Middle frontal gyrus (tissue), 1 donor: ENCODE data around the gene POP4.

Experiments used
- DNase-seq: peaks from one replicate; pipeline ENCODE4 v3.0.0-alpha.2; 2015; ENCODE audit warnings: low spot score; ENCODE audit errors: extremely low spot score

The POP4 gene

DNA sequence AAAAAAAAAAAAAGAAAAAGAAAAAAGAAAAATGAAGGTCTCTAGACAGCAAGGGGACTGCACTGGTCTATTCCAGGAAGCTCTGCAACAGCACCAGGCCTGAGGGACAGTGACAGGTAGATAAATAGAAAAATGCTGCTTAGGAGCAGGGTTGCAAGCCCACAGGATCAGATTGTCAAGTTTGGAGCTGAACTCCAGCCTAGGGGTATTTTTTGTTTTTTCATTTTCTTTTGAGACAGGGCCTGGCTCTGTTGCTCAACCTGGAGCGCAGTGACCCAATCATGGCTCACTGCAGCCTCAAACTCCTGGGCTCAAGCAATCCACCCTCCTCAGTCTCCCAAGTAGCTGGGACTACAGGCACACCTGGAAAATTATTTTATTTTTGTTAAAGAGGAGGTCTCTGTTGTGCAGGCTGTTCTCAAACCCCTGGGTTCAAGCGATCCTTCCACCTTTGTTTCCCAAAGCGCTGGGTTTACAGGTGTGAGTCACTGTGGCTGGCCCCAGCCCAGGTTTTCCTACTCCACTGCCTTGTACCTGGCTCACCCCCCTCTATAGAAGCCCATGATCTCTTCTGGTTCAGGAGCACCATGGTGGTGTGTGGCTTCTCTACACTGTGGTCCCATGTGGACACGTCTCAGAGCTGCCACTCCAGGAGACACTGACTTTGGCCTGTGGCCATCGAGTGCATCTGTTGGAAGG, 23.9 kb downstream of the POP4 start:
- DNase-seq = no peak

DNA sequence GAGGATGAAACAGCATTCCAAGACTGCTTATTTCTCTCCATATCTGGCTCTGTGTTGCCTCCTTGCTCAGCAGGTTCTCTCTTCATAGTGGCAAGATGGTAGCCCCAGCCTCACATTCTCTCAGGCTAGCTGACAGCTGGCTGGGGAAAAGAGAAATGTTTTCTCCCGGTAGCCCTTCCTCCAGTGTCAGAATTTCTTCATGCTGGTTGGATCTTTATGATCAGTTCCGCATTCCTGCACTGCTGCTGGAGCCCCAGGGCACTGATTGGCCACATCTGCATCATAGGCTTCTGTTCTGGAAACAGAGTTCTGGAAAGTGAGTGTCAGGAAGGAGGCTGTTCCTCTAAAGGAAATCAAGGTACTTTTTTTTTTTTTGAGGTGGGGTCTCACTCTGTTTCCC, 24.6 kb downstream of the POP4 start:
- no peak for DNase-seq

GRCh38 chr19:29631450-29631849, 25.4 kb downstream of the POP4 start:
- DNase-seq = no peak

DNA sequence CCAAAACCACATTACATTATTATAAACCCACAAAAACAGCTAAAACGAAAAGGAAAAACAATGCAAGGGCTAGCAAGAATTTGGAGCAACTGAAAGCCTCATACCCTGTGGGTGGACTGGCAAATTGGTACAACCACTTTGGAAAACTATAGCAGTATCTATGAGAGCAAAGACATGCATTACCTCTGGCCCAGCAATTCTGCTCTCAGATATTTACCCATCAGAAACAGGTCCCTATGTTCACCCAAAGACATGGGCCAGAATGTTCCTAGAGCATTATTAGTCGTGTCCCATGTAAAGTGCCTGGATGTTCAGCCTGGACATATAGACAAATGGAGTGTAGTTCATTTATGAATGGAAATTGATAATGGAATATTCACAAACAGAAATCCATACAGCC, 27.9 kb downstream of the POP4 start:
- no peak for DNase-seq

- DNase-seq = no peak
Measured at GRCh38 chr19:29634423-29635130, 28.5 kb downstream of the POP4 start.

- DNase-seq = no peak
Measured at GRCh38 chr19:29635963-29636362, 29.9 kb downstream of the POP4 start.

- DNase-seq = no peak
Measured at GRCh38 chr19:29636553-29637360, 30.7 kb downstream of the POP4 start.

DNA sequence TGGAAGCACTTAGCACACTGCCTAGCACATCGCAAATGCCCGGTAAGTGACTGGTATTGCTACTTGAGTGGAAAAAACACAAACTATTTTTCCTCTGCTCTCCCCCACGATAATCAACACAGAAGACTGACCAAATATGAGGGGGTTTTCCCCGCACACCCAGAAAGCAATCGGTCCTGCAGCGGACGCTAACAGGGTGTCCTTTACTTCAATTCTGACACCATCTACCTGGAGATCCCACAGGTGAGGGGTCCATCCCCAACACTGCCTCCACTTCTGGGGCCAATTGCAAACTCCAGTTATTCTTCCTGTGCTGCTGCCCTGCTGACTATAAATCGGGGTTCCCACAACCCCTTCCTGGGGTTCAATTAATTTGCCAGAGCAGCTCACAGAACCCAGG, 33.0 kb downstream of the POP4 start:
- DNase-seq = no peak

- no peak for DNase-seq
Measured at GRCh38 chr19:29640231-29640630, 34.1 kb downstream of the POP4 start.

DNA sequence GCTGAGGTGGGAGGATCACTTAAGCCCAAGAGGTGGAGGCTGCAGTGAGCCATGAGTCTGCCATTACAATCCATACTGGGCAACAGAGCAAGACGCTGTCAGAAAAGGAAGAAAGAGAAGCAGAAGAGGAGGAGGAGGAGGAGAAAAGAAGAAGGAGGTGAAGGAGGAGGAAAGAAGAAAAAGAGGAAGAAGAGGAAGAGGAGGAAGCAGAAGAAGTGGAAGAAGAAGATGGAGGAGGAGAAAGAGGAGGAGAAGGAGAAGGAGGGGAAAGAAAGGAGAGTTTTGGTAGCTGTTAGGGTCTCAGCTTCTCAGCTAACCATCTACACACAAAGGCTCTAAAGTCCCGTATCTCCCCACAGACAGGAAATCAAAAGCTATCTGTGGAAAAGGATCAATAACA, 35.5 kb downstream of the POP4 start:
- DNase-seq = no peak

GRCh38 chr19:29643361-29643935, 37.4 kb downstream of the POP4 start:
- DNase-seq = no peak

- no peak for DNase-seq
Measured at GRCh38 chr19:29644210-29644609, 38.1 kb downstream of the POP4 start.

GRCh38 chr19:29645491-29645867, 39.4 kb downstream of the POP4 start:
- DNase-seq = no peak

- no peak for DNase-seq
Measured at GRCh38 chr19:29645911-29646310, 39.8 kb downstream of the POP4 start.

DNA sequence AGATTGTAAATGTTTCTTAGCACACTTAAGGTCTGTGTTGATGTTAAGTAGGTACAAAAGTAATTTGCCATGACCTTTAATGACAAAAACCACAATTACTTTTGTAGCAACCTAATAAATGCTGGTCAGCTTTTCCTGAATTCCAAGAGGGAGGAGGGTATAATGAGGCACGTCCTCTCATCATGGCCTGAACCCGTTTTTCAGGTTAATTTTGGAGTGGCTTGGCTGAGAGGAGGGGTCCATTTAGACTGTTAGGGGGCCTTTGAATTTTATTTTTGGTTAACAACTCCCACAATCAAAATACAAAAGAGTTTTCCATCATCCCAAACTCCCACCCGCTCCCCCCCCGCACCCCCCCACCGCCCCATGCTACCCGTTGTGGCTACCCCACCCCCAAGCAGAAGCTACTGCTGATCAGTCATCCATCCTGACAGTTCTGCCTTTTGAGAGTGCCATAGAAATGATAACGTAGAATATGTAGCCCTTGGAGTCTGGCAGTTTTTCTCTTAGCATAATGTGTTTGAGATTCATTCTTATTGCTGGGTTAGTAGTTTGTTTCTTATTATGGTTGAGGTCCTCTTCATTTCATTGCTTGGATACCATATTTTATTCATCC, 44.8 kb downstream of the POP4 start:
- DNase-seq = no peak

DNA sequence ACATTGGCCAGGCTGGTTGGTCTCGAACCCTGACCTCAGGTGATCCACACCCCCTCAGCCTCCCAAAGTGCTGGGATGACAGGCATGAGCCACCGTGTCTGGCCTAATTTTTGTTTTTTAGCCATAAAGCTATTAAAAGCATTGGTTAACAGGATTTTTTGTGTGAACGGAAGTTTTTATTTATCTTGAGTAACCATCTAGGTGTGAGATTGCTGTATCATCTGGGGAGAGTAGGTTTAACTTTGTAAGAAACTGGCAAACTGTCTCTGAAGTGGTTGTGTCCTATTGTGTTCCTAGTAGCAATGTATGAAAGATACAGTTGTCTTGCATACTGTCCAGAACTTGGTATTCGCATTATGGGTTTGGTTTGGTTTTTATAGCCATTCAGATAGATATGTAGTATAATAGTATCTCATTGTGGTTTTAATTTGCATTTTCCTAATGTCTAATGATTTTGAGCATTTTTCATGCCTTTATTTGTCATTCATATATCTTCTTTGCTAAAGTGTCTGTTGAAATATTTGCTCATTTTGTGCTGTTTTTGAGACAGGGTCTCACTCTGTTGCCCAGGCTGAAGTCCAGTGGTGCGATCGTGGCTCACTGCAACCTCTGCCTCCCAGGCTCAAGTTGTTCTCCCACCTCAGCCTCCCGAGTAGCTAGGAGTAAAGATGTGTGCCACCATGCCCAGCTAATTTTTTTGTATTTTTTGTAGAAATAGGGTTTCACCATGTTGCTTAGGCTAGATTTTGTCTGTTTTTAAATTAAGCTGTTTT, 45.7 kb downstream of the POP4 start:
- DNase-seq = no peak

DNA sequence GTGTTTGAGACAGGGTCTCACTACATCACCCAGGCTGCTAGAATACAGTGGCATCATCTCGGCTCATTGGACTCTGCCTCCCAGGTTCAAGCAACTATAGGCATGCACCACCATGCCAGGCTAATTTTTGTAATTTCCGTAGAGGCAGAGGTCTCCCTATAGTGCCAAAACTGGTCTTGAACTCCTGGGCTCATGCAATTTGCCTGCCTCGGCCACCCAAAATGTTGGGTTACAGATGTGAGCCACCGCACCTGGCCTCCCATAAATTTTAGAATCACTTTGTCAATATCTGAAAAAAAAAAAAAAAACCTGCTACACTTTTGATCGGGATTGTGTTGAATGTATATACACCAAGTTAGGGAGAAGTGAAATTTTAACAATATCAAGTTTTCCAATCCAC, 47.3 kb downstream of the POP4 start:
- no peak for DNase-seq

GRCh38 chr19:29655648-29656335, 49.7 kb downstream of the POP4 start:
- no peak for DNase-seq

DNA sequence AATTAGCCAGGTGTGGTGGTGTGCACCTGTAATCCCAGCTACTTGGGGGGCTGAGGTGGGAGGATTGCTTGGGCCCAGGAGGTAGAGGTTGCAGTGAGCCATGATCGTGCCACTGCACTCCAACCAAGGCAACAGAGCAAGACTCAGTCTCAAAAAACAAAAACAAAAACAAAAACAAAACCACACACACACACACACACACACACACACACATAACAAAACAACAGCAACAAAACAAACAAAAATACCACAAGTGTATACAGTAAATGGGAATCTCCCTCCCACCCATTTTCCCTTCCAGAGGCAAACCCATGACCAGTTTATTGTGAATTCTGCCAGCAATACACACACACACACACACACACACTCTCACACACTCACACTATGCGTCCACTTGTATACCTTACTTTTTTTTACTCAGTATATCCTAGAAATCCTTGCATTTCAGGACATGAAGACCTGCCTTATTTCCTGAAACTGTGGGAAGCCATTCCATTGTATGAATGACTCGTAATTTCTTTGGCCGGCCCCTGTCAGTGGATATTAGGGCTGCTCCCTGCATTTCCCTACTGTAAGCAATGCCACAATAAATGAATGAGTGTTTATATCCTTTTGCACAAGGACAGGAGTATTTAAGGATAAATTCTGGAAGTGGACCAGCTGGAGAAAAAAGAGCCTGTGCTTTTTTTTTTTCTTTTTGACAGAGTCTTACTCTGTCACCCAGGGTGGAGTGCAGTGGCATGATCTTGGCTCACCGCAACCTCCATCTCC, 52.3 kb downstream of the POP4 start:
- no peak for DNase-seq
